ENCODE results near the gene SMIM38. TPM values are rescaled to one million over a fixed set of nuclear protein-coding genes. Genes with fewer than 3 reads are reported as not detected.
"Not testable (repeated sequence)": the region's sequence is repeated elsewhere in the genome, so short reads cannot be mapped to it uniquely, and the experiment has no call there.

Gene SMIM38
- total RNA-seq, 1 experiment from 2014 or later: not detected

GRCh38 chr11:69140161-69140560 lies 15.6 kb upstream of the SMIM38 start:
- not testable (repeated sequence) for DNase-seq (ENCODE audit: low read depth)

- DNase-seq (ENCODE audit: low read depth): no peak
Measured at GRCh38 chr11:69140635-69141034, 15.1 kb upstream of the SMIM38 start.

DNA sequence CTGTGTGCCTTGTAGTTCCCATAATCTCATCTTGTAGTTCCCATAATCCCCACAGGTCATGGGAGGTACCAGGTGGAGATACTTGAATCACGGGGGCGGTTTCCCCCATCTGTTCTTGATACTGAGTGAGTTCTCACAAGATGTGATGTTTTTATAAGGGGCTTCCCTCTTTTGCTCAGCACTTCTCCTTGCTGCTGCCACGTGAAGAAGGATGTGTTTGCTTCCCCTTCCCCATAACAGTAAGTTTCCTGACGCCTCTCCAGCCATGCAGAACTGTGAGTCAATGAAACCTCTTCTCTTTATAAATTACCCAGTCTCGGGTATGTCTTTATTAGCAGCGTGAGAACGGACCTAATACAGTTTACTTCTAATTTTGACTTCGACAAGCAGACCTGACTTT lies 14.0 kb upstream of the SMIM38 start:
- DNase-seq (ENCODE audit: low read depth): no peak

DNA sequence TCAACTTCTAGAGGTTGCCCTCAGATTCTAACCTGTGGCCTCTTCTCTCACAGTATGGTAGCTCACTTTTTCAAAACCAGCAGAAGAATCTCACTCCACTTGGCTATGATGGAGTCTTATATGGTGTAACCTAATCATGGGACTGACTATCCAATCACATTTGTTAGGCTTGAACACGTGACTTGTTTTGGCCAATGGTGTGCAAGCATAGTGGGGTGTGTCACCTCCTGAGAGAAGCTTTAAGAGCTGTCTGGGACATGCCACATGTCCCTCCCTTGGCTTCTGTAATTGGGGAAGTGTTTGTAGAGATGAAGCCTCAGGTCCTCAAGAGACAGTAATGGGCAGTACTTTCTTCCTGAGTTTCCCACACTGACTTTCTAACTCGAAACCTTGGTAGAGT lies 12.8 kb upstream of the SMIM38 start:
- DNase-seq (ENCODE audit: low read depth): no peak

DNA sequence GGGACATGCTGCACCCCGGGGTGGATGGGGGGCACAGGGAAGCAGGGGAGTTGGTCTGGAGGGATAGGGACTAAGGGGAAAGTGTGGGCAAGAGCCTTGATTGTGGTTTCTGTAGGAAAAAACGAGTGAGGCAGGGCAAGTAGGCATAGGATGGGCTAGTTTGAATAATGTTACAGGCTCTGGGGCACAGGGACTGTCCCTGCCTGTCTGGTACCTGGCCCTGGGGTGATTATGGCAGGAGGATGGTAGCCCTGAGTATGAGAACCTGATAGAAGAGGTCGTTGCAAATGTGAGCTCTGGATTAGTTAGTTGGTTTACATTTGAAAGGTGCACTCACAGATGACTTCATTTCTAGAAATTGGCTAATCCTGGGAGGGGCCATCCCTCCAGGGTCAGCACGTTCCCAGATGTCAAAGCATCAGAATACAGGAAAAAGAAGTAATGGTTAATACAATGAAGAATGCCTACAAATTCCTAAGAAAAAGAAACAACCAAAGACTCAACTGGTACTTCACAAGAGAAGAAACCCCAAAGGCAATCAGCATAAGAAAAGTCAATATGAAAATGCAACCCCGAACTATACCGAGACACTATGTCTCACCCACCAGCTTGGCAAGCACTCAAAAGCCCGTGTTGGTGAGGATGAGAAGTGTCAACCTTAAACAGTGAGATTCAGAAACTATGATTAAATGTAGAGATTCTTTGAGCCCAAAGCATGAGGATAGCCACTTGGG lies 11.3 kb upstream of the SMIM38 start:
- no peak for DNase-seq (ENCODE audit: low read depth)

GRCh38 chr11:69145050-69145380 lies 10.7 kb upstream of the SMIM38 start:
- no peak for DNase-seq (ENCODE audit: low read depth)

DNA sequence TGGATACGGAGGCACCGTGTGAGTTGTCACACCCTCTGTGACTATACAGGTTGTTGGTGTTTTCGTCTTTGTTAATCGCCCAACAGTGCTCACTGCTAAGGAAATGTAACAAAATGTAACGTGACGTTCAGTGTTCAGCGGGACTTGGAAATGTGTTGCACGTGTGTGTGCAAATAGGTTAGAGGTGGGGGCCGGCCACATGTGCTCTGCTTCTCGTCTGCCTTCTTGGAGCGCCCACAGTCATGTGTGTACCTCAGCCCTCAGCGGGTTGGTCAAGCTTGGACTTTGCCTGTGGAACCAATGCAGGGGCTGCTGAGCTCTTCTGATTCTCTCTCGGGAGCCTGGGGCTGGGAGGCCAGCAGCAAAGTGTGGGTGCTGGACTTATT lies 7.4 kb upstream of the SMIM38 start:
- DNase-seq (ENCODE audit: low read depth): no peak

GRCh38 chr11:69148806-69149205 lies 6.9 kb upstream of the SMIM38 start:
- no peak for DNase-seq (ENCODE audit: low read depth)

GRCh38 chr11:69149338-69150045 lies 6.2 kb upstream of the SMIM38 start:
- not testable (repeated sequence) for DNase-seq (ENCODE audit: low read depth)

GRCh38 chr11:69150175-69150574 lies 5.6 kb upstream of the SMIM38 start:
- DNase-seq (ENCODE audit: low read depth): no peak

- DNase-seq (ENCODE audit: low read depth): no peak
Measured at GRCh38 chr11:69151836-69152235, 3.9 kb upstream of the SMIM38 start.

- DNase-seq (ENCODE audit: low read depth): no peak
Measured at GRCh38 chr11:69152733-69153421, 2.9 kb upstream of the SMIM38 start.

DNA sequence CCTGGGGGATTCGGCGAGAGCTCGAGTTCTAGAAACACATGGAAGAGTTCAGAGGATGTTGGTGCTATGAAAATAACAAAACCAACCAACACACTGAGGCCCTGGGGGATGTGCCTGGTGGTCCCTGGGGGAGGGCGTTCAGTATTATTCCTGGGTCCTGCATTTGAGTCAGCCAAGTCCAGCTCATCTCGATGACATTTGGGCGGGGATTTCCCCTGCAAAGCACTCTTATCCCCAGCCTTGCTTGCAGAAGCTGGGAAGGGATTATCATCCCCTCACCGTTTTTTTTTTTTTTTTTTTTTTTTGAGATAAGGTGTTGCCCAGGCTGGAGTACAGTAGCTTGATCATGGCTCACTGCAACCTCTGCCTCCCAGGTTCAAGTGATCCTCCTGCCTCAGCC lies 2.1 kb upstream of the SMIM38 start:
- DNase-seq (ENCODE audit: low read depth): no peak

DNA sequence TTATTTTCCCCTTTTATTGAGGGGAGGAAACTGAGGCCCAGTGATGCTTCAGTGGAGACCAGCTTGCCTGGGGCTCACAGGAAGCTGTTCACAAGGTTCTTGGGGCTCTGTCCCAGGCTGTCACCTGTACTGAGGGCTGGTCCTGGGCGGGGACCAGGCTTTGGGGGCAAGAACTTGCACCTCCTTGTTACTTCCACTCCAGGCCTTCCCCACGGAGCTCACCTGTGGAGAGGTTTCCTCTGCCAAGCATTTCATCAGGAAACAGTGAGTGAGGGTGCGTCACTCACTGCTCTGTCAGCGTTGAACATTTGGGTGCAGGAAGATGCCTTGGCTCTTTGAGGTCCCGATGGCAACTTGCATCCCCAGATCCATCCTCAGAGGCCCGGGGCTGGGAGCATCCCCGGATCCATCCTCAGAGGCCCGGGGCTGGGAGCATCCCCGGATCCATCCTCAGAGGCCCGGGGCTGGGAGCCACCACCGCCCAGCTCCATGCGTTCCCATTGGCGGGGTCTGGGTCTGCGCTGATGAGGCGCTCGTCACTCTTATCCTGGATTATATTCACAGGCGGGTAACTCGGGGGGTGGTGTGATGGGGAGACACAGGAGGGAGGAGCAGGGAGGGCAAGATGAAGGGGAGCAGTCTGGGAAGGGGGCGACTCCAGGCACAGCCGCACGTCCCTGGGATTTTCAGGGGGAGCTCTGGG lies 1.4 kb upstream of the SMIM38 start:
- DNase-seq (ENCODE audit: low read depth): no peak

DNA sequence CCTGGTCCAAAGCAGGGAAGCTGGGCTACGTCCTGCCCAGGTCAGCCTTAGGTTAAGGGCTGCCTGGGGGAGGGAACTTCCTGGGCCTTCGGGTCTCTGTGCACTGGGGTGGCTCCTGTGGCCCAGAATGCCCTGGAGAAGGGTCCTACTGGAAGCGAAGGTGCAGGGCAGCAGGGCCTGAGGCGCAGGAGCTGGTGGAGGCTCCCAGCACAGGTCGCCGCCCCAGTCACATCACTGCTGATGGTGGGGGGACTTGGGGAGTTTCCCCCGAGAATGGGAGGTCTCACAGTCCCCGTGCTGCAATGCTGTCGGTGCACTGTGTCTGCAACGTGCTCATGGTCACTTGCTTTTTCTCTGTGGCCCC lies 815 bp upstream of the SMIM38 start:
- DNase-seq (ENCODE audit: low read depth): no peak

GRCh38 chr11:69156235-69156639 lies 502 bp downstream of the SMIM38 start:
- no peak for DNase-seq (ENCODE audit: low read depth)

- no peak for DNase-seq (ENCODE audit: low read depth)
Measured at GRCh38 chr11:69156673-69157155, 979 bp downstream of the SMIM38 start.

DNA sequence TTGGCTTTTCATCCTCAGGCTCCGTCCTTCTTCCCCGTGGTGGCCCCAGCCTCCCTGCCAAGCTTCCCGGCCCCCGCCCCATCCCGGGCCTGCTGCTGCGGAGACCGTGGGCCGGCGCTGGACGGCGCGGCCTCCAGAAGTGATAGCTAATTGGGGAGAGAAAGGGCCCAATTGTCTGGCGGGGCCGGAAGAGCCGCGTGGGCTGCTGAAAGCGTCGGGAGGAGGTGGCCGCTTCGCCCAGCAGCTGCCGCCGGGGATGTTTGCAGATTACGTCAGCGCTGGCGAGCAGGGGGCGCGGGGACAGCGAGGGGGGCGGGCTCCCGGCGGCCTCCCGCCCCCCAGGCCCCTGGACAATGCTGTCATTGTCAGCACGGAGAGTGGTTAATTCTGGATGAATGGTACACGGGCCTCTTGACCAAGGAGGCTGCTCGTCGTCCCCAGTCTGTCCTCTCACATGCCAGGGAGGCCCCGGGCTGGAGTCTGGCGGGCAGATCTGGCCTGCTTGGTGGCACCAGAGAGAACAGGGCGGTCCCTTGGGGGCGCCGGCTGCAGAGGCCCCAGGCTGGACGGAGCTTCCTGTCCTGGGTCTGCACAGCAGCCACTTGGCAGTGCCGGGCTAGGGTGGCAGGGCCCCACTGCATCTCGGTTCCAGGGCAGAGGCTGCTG lies 1.6 kb downstream of the SMIM38 start:
- DNase-seq (ENCODE audit: low read depth): no peak

DNA sequence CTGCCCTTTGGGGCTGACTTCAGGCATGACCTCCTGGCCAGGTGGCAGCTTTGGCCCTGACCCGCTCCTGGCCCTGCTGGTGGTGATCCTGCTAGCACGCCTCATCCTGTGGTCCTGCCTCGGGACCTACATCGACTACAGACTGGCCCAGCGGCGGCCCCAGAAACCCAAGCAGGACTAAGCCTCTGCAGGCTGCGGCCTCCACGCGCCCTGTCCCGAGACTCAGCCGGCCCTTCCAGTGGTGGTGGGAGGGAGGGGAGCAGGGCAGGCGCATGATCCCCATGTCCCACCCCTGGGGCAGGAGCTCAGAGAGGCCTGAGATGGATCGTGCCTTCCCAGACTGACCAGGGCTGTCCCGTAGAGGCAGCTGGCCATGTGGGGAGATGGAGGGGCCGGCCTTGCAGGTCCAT lies 2.1 kb downstream of the SMIM38 start:
- DNase-seq (ENCODE audit: low read depth): no peak

GRCh38 chr11:69158301-69159149 lies 2.8 kb downstream of the SMIM38 start:
- DNase-seq (ENCODE audit: low read depth): no peak

Data from M059J (cell line).